GM18508 (cell line): ENCODE measurements around the gene SHISAL1.
"Not testable (repeated sequence)": the region's sequence is repeated elsewhere in the genome, so short reads cannot be mapped to it uniquely, and the experiment has no call there.

ENCODE experiments used
- ATAC-seq: cut with Tn5 transposase; IDR thresholded peaks from one replicate; pipeline ENCODE4 v1.9.1; 2021; ENCODE audit warnings: moderate number of reproducible peaks; ENCODE audit not compliant: insufficient read depth, unreplicated experiment

SHISAL1 gene

GRCh38 chr22:44329179-44329796 lies 16.5 kb upstream of the SHISAL1 start:
- ATAC-seq = no peak

DNA sequence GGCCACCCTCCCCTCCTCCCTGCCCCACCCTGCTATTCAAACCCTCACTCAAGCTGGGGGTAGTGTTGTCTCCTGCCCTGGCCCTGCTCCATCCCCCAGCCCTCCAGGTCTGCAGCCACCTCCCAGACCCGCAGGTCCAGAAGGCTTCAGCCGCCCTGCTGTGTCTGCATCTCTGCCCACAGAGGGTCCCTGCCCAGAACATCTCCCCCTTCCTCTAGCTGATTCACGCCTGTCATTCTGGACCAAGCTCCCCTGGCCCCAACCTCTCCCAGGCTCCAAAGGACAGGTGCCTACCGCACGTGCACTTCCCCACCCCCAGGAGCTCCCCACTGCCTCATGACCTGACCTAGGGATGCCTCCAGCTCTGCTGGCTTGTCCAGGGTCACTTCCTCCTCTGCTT lies 16.0 kb upstream of the SHISAL1 start:
- ATAC-seq = no peak

GRCh38 chr22:44328326-44328725 lies 15.6 kb upstream of the SHISAL1 start:
- no peak for ATAC-seq

GRCh38 chr22:44326491-44326885 lies 13.7 kb upstream of the SHISAL1 start:
- no peak for ATAC-seq

- no peak for ATAC-seq
These were observed 13.2 kb upstream of the SHISAL1 start for GRCh38 chr22:44325718-44326490.

- ATAC-seq = not testable (repeated sequence)
These were observed 10.5 kb upstream of the SHISAL1 start for GRCh38 chr22:44323140-44323790.

DNA sequence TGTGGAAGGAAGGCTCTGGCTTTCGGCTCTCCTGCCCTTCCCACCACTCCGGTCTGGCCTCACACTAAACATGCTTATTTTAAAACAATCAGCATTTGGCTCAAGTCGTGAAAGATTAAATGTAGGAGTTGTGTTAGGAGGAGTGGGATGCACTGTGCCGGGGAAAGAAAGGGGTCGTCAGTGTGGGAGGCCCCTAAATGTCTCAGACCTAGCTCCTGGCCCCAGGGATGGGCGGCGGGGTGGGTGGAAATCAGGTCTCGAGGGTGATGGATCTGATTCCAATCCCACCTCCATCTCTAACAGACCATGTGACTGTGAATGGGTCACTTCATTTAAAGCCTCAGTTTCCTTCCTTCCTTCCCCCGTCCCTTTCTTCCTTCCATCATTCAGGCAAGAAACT lies 6.9 kb upstream of the SHISAL1 start:
- no peak for ATAC-seq

DNA sequence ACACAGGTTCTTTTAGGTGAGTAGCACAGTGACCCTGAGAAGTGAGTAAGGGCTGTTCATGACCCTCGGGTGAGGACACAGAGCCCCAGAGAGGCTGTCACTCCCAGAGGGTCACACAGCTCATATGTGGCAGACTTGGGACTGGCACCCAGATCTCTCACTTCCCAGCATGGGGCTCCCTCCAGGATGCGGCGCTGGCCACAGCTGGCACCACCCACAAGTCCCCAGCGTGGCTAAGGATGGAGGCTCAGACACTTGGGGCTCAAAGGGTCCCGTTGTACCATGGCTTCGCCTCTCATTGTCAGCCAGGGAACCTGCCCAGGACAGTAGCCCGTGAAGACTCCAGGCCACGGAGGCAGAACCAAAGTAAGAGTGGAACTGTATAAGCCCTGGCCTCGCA lies 6.0 kb upstream of the SHISAL1 start:
- no peak for ATAC-seq

DNA sequence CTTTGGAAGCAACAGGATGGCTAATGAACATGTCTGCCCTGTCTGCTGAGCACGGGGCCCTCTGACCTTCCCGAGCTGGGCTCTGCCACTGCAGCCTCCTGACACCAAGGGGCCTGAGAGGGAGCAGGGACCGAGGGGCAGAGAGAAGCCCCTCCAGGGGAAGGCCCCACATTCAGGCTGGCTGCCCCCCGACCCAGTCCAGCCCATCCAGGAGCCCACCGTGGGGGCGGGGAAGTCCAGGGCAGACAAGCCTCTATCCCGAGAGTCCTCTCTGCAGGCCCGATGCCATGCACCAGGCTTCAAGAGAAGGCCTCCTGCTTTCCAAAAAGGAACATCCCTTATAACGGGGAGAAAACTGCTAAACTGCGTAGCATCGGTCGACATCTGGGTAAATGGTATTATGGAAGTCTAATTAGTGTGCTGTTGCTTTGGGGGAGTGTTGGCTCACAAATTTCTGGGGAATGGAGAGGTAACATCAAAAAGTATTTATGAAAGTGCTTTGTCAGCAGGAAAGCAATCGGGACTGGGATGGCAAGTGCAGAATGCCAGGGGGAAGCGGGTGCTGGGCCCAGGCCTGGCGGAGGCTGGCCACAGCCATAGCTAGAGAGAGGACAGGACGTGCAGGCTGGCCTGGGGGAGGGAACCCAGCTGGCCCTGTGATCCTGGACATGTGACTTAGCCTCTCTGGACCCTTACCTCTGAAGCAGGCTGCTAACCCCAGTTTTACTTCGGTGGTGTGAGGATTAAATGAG lies 5.3 kb upstream of the SHISAL1 start:
- no peak for ATAC-seq

DNA sequence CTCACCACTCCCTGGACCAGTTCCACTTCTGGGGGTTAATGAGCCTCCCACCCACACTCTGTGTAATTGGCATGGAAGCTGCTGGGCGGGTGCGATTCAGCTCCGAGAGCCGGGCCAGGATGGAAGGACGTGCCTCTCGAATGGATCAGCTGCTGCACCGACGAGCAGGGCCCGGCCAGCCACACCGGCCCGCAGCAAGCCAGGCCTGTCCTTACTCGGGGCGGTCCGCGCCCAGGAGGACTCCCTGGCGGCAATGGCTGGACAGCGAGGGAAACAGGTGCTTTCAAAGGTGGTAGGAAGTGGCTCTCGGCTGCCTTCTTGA lies 4.3 kb upstream of the SHISAL1 start:
- no peak for ATAC-seq

DNA sequence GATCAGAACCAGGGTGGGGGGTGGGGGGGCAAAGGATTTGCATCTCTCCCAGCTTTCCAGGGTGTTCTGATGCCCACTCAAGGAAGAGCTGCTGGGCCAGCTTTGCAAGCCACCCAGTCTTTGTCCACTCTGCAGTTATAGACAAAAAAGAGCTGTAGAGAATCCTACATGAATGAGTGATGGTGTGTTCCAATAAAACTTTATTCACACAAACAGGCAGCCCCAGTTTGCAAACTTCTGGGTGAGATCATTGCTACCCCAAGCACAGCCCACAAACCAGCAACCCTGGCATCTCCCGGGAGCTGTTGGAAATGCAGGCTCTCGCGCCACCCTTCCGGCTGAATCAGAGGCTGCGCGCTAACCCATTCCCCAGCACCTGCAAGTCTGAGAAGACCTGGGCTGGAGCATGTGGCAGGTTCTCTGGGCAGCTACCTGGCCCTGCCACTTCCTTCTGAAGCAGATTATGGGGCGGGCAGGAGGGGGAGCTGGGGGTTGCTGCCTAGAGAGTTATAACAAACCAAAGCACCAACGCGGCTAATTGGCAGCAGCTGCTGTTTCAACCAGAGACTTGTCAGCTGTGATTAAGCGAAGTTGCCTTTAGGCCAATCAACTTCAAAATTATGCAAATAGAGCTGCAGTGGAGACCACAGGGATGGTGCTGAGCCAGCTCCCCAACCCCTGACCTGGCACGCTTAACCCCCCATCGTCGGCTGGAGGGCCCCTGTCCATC lies 3.8 kb upstream of the SHISAL1 start:
- no peak for ATAC-seq

DNA sequence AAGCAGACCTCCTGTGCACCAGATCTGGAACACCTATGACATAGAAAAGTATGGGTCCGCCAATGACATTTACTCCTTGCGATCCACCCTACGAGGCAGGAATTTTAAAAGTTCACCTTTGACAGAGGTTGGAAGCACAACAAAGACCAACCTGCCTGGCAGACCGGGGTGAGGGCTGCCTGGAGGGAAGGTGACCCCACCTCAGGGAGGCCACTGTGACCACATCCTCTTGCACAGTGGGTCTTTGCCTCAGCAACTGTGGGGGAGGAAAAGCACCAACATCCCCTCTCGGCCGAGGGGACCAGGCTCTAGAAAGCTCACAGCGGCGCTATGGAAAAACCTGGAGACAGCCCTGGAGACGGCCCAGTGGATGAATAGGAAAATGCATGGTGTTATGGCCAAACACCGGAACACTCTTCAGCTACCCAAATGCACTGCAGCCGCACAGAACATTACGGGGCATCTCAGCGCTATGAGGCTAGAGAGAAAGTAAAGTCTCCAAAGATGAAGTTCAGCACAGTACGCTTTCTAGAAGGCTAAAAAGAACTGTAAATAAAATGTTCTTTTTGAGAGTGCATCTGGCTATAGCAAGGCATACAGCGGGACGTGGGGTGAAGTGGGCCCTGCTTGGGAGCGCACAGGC lies 1.8 kb upstream of the SHISAL1 start:
- ATAC-seq = no peak

DNA sequence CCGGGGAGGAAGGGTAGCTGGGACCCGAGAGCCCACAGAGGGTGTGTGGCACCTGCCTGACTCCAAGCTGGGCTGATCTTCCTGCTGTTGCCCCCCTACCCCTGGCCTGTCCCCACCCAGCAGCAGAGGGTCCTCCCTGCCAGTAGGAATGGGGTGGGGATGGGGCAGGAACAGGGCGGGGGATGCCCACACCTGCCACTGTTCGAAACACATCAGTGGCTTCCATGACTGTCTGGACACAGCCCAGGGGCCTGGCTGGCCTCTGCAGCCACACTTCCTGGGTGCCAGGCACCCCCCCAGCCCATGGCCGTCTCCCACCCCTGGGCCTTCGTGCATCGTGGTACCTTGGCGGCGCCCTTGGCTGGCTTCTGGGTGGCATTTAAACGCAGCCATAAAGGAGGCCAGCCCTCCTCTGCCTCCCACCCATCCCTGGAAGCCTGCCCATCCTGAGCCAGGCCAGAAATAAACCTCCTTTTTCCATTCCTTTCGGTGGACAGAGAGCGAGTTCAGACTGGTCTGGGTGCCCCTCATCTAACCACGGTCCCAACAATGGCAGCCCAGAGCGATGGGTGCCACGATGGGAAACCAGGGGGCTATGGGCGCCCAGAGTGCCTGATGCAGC lies 745 bp upstream of the SHISAL1 start:
- ATAC-seq = no peak

DNA sequence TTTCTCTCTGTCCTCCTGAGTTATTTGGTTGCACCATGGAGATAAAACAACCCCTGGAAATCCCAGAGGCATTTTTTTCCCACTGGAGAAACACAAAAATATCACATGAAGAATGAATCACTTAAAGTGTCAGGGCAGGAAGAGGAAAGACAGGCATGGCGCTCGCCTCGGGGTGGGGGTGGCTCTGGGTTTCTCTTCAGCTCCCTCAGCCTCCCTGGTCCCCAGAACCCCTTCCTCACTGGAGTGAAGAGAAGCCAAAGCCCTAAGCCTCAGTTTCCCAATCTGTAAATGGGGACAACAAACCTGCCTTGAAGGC lies 938 bp downstream of the SHISAL1 start:
- ATAC-seq = no peak

DNA sequence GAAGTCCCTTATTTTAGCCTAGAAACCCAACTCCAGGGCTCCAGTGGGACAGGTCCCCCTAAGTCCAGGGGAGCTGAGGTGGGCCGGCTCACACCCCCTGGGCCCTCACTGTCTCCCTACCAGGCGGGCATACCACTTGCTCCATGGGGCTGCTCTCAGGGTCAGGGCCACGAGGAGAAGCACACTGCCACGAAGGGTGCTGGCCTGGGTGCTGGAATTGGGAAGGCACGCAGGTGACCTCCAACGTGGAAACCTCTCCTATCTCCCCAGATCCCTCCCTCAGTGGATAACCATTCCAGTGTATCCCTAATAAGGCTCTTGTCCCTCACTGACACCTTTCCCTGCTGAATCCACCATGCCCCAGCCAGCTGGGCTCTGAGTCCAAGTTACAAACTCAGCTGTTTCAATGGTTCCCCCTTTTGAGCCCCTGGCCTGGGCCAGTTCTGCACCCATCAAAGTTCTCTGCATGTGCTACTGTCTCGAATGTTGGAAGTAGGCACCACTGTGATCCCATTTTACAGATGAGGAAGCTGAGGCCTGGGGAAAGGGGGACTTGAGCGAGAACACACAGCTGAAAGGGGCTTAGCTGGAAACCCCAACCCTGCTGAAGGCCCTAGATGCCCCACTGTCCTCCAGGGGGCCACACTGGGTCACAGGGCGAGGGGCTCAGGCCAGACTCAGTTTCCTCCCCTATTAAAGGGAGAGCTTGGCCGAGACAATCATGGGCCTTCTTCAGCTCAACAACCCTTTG lies 1.5 kb downstream of the SHISAL1 start:
- no peak for ATAC-seq

- no peak for ATAC-seq
These were observed 3.1 kb downstream of the SHISAL1 start for GRCh38 chr22:44309647-44310046.

DNA sequence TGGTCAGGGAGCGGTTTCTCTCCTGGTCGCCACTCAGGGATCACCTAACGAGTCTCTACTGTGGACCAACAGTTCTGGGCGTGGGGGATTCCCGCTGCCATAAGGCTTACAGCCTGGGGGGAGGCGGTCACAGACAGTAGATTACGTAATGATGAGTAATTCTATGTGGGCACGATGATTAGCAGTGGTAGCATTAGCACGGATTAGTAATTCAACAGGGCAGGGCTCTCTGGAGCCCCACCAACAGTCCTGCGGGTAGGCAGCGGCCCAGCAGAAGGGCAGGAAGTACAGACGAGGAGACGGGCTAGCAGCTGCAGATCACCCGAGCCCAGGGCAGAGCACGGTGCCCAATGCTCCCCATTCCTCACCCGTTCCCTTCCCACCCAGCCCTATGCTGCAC lies 3.6 kb downstream of the SHISAL1 start:
- ATAC-seq = no peak

DNA sequence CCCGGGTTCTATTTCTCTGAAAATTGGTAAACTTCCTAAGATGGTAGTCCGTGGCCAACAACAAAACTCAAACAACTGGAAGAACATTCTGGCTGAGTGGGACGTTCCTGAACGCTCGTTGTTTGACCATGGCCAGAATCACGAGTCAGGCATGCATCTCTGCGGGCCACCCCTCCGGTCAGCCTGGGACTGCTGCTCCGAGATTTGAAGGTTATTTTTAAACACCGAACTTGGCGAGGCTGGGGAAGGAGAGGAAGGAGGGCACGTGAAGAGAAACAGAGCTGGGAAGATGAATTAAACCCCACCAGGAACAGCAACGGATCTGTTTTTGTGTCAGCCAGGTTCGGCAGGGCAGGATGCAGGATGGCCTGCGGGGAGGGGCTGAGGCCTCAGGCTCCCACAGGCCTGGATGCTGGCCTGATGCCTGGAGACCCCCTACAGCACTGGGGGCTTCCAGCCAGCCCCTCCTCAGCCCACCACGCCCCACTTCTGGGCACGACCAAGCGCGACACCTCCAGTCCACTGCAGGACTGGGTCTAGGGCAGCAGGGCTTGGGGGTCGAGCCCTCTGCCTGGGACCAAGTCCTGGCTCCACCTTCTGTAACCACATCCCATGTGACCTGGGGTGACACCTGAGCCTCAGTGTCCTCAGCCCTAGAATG lies 5.1 kb downstream of the SHISAL1 start:
- ATAC-seq = no peak

DNA sequence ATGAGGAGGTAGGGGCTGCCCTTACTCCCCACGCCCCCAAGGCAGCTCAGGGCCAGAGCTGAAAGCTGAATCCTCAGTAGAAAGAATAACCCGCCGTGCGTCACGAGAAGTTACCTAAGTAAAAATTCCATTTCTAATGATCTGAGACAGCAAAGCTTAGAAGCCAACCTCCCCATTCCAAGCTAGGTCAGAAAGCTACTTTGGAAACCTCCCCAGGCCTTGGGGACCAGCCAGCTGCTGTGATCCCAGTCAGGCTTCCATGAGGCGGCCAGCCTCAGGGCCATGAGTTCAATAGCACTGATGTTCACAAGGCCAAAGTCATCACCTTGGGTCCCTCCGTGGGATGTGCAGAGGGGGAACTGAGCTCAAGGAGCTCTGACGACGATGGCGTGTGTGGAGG lies 6.9 kb downstream of the SHISAL1 start:
- ATAC-seq = no peak
